Measurements from ENCODE around the gene SELENOW. TPM values are rescaled to one million over a fixed set of nuclear protein-coding genes. Genes with fewer than 3 reads are reported as not detected.

SELENOW gene
- total and polyA plus RNA-seq, 2 of the 8 experiments (the other 6 are each of a cell fraction or from before 2014, with no cell fraction given): 371 to 588 TPM

DNA sequence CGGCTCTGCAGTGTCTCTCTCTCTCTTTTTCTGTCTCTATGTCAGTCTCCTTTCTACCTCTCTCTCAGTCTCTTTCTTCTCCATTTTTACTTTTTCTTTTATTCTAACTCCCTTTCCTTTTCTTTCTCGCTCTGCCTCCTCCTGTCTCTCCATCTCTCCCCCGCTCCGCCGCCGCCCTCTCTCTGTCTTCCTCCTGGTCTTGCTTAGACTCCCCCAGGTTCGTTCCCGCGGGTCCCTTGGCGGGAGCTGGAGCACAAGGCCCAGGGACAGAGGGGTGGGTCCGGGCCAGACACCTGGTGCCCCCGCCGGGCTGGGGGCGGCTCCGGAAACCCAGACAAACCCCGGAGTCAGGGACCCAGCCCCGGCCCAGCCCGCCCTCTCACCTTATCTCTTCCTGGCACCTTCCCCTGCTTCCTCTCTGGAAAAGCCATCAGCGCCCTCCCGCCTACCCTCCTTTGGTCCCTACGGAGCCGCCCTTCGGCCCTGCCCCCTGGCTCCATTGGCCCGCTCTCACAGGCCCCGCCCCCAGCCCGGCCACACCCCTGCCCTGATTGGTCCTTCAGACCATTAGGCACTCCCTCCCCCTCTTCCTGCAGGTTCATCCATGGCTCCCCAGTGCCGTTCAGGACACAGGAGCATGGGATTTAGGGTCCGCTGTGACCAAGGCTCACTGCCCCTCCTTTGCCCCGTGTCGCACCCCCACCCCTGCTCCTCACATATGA is 48.5 kb upstream of the SELENOW start (continued):
- TF ChIP-seq TBP (IDR thresholded peaks at IDR 0.05; ENCODE audit: low read depth, low read length): 0 out of 2 replicates have a peak, but pooled peaks have one; percentile 44
- no peak for TF ChIP-seq RBBP5 (IDR thresholded peaks at IDR 0.05; ENCODE audit: borderline replicate concordance, low read depth, low read length)
- no peak for TF ChIP-seq SRF (IDR thresholded peaks at IDR 0.05; ENCODE audit: low read depth, low read length)
- no peak for TF ChIP-seq NRF1 (IDR thresholded peaks at IDR 0.05; ENCODE audit: low read depth, low read length)
- TF ChIP-seq RNF2 (IDR thresholded peaks at IDR 0.05; ENCODE audit: borderline replicate concordance, low read depth, low read length, missing control alignments, poor library complexity, severe bottlenecking): no peak
- TF ChIP-seq, protein P1, sequence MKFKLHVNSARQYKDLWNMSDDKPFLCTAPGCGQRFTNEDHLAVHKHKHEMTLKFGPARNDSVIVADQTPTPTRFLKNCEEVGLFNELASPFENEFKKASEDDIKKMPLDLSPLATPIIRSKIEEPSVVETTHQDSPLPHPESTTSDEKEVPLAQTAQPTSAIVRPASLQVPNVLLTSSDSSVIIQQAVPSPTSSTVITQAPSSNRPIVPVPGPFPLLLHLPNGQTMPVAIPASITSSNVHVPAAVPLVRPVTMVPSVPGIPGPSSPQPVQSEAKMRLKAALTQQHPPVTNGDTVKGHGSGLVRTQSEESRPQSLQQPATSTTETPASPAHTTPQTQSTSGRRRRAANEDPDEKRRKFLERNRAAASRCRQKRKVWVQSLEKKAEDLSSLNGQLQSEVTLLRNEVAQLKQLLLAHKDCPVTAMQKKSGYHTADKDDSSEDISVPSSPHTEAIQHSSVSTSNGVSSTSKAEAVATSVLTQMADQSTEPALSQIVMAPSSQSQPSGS (IDR thresholded peaks at IDR 0.05; ENCODE audit: low read length): no peak
- peak in 1 of 2 experiments; percentile 53; a peak in 1 of 3 replicates for TF ChIP-seq POLR2A (IDR thresholded peaks at IDR 0.05; ENCODE audit: control extremely low read depth in 1 of 2, low read depth in 2 of 2, low read length in 2 of 2)
- TF ChIP-seq SP1 (IDR thresholded peaks at IDR 0.05; ENCODE audit: low read depth, low read length): peak; percentile 78; the same call in 1 of the 2 replicates
- no peak for TF ChIP-seq BACH1 (IDR thresholded peaks at IDR 0.05; ENCODE audit: low read length)
- TF ChIP-seq ZNF274 (IDR thresholded peaks at IDR 0.05; ENCODE audit: borderline replicate concordance, extremely low read depth, low read length): no peak
- TF ChIP-seq GABPA (IDR thresholded peaks at IDR 0.05; ENCODE audit: borderline replicate concordance, insufficient read depth, low read length): 0 out of 2 replicates have a peak, but pooled peaks have one; percentile 10
- TF ChIP-seq MAFK (IDR thresholded peaks at IDR 0.05; ENCODE audit: low read depth, low read length): no peak
- no peak for TF ChIP-seq GTF2F1 (IDR thresholded peaks at IDR 0.05; ENCODE audit: borderline replicate concordance, low read depth, low read length)
- no peak for TF ChIP-seq SIX5 (IDR thresholded peaks at IDR 0.05; ENCODE audit: low read depth, low read length)
- TF ChIP-seq RAD21 (IDR thresholded peaks at IDR 0.05 in 1 of 2, conservative IDR thresholded peaks at IDR 0.05 in 1 of 2; ENCODE audit: low read depth in 2 of 2, low read length in 2 of 2): no peak
- no peak for TF ChIP-seq SP2 (IDR thresholded peaks at IDR 0.05; ENCODE audit: low read length)
- no peak for TF ChIP-seq EGR1 (IDR thresholded peaks at IDR 0.05; ENCODE audit: borderline replicate concordance, low read depth, low read length)
- no peak for TF ChIP-seq CTBP2 (IDR thresholded peaks at IDR 0.05; ENCODE audit: borderline replicate concordance, insufficient read depth, insufficient read length, low read length)
- TF ChIP-seq KDM5A (IDR thresholded peaks at IDR 0.05; ENCODE audit: low read length): no peak

Measured in H1 (cell line).